ENCODE results near the gene DUSP2. TPM values are rescaled to one million over a fixed set of nuclear protein-coding genes. Genes with fewer than 3 reads are reported as not detected.

DUSP2 gene
- total and polyA plus RNA-seq, 4 donors = 5.2 to 10.7 (median 7.9) TPM

DNA sequence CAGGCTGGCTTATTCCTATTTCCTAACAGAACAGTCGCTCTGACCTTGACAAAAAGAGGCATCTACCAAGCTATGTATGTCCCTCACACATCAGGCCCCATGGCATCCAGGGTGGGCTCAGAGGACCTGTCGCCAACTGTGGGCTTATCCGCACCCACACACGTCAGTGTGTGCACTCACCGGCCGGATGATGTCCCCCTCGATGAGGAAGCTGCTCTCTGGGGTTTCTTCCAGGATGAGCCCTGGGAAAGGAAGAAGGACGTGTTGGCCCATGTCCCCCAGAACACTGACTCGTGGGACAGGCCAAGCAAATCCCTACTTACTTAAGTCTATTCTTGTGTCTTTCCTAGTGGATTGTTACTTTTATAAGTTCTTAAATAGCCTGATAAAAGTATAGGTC is 10.1 kb downstream of the DUSP2 start:
- peaks cover 2% of the 10 kb centered on the region for H3K36me3 ChIP-seq (ENCODE audit: control insufficient read depth, insufficient read depth, low read length)
- no peak overlapping the region for H3K27ac ChIP-seq (ENCODE audit: low read depth, low read length)
- 71% methylated on average over 7 of the region's 9 CpGs for WGBS (ENCODE audit: insufficient coverage)
- H3K4me1 ChIP-seq (ENCODE audit: control insufficient read depth, insufficient read depth, low read length) = no peaks in the 10 kb centered on the region
- H3K9me3 ChIP-seq (ENCODE audit: control insufficient read depth, insufficient read depth, low read length) = no peaks in the 10 kb centered on the region
- no peak overlapping the region for H3K4me3 ChIP-seq (ENCODE audit: low read depth, low read length)
- no peaks in the 10 kb centered on the region for H3K27me3 ChIP-seq (ENCODE audit: control insufficient read depth, insufficient read depth, low read length)
- DNase-seq (ENCODE audit: low read depth in 4 of 6, low spot score in 6 of 6) = no peak

- Histone ChIP-seq H3K4me3 (ENCODE audit: low read depth, low read length) (no peak overlapping the region), H3K27ac (ENCODE audit: low read depth, low read length) (no peak overlapping the region), H3K4me1 (ENCODE audit: control insufficient read depth, insufficient read depth, low read length) (no peaks in the 10 kb centered on the region), H3K9me3 (ENCODE audit: control insufficient read depth, insufficient read depth, low read length) (no peaks in the 10 kb centered on the region), H3K27me3 (ENCODE audit: control insufficient read depth, insufficient read depth, low read length) (no peaks in the 10 kb centered on the region), H3K36me3 (ENCODE audit: control insufficient read depth, insufficient read depth, low read length) (peaks cover 6% of the 10 kb centered on the region)
- no peak for DNase-seq (ENCODE audit: low read depth in 4 of 6, low spot score in 6 of 6)
- whole genome bisulfite sequencing (ENCODE audit: insufficient coverage) = 84% methylated on average over 11 of the region's 11 CpGs
Measured at GRCh38 chr2:96134421-96134820, 10.8 kb downstream of the DUSP2 start.

- Histone ChIP-seq H3K27ac (ENCODE audit: low read depth, low read length) (no peak overlapping the region), H3K4me1 (ENCODE audit: control insufficient read depth, insufficient read depth, low read length) (no peaks in the 10 kb centered on the region), H3K36me3 (ENCODE audit: control insufficient read depth, insufficient read depth, low read length) (peaks cover 6% of the 10 kb centered on the region), H3K27me3 (ENCODE audit: control insufficient read depth, insufficient read depth, low read length) (no peaks in the 10 kb centered on the region), H3K4me3 (ENCODE audit: low read depth, low read length) (no peak overlapping the region), H3K9me3 (ENCODE audit: control insufficient read depth, insufficient read depth, low read length) (no peaks in the 10 kb centered on the region)
- 91% methylated on average over 19 of the region's 26 CpGs for WGBS (ENCODE audit: insufficient coverage)
- DNase-seq (ENCODE audit: low read depth in 4 of 6, low spot score in 6 of 6) = no peak
Measured at GRCh38 chr2:96131813-96132745, 13.2 kb downstream of the DUSP2 start.

DNA sequence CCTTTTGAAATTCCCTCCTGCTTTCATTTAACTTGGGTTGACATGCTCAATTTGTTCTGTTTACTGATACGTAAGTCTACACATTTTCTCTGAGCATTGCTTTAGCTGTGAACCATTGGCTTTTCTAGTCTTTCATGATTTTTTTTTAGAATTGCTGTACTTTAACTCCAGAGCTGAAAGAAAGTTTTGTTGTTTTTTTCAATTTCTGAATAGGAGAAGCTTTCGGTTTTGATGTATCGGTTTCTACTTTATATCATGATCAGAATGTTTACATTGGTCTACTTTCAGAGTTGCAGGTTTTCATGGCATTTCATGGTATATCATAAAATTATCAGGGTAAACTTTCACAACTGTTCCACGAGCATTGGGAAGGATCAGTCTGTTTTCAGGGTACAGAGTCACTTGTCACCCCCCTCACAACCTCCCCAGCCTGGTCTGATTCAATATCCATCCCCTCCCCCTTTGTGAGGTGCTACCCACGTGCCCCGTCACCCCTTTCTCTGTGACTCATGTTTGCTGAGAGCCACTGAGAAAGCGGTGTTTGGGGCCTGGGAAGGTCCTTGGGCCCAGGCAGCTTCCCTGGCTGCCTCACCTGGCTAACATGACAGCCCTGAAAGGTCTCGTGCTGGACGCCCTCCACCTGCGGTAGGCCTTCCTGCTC is 14.0 kb downstream of the DUSP2 start:
- Histone ChIP-seq H3K4me1 (ENCODE audit: control insufficient read depth, insufficient read depth, low read length) (no peaks in the 10 kb centered on the region), H3K9me3 (ENCODE audit: control insufficient read depth, insufficient read depth, low read length) (no peaks in the 10 kb centered on the region), H3K4me3 (ENCODE audit: low read depth, low read length) (no peak overlapping the region), H3K27me3 (ENCODE audit: control insufficient read depth, insufficient read depth, low read length) (no peaks in the 10 kb centered on the region), H3K27ac (ENCODE audit: low read depth, low read length) (no peak overlapping the region), H3K36me3 (ENCODE audit: control insufficient read depth, insufficient read depth, low read length) (peaks cover 6% of the 10 kb centered on the region)
- DNase-seq (ENCODE audit: low read depth in 4 of 6, low spot score in 6 of 6) = no peak
- WGBS (ENCODE audit: insufficient coverage) = 83% methylated on average over 7 of the region's 10 CpGs

DNA sequence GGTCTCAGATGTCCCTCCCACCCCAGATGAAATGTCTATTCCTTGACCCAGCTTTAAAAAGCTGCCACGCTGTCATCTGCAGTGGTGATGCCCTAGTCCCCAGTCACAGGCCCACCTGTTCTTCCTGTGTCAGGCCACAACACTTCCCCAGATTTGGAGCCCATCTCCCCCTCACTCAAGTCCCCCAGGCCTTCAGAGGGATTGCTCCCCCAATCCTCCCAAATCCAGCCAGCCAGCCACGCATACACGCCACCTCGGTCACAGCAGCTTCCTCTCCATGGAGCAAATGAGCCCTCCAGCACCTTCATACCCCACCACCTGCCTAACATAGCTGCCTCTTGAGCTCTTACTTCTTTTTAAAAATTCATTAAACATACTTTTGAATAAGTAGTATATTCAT is 14.8 kb downstream of the DUSP2 start:
- H3K27me3 ChIP-seq (ENCODE audit: control insufficient read depth, insufficient read depth, low read length) = no peaks in the 10 kb centered on the region
- no peaks in the 10 kb centered on the region for H3K9me3 ChIP-seq (ENCODE audit: control insufficient read depth, insufficient read depth, low read length)
- no peak for DNase-seq (ENCODE audit: low read depth in 4 of 6, low spot score in 6 of 6)
- no peaks in the 10 kb centered on the region for H3K4me1 ChIP-seq (ENCODE audit: control insufficient read depth, insufficient read depth, low read length)
- no peak overlapping the region for H3K4me3 ChIP-seq (ENCODE audit: low read depth, low read length)
- no peak overlapping the region for H3K27ac ChIP-seq (ENCODE audit: low read depth, low read length)
- H3K36me3 ChIP-seq (ENCODE audit: control insufficient read depth, insufficient read depth, low read length) = peaks cover 6% of the 10 kb centered on the region
- 88% methylated on average over 1 of the region's 4 CpGs for whole genome bisulfite sequencing (ENCODE audit: insufficient coverage)

DNA sequence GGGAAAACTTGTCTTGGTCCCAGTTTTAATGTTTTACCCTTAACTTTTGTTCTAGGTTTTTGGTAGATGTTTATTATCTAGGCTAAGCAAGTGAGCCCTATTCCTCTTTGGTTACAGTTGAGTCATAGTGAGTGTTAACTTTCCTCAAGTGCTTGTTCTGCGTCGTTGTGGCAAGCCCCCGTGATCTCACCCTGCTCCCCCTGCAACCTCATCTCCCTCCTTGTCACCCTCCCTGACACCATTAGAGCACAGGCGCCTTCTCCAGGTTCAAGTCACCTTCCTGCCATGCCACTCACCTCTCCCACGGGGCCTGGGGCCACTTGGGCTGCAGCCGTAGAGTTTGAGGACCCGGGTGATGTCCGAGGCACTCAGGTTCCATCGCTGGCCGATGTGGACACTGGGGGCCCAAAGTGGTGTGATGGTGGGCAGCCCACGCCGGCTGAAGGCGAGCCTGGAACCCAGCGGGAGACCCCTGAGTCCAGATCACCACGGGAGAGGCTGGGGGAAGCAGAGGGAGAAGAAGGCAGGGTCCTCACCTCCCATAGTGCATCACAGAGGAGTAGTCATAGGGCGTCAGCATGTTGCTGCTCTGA is 15.6 kb downstream of the DUSP2 start:
- DNase-seq (ENCODE audit: low read depth in 4 of 6, low spot score in 6 of 6) = no peak
- H3K27me3 ChIP-seq (ENCODE audit: control insufficient read depth, insufficient read depth, low read length) = no peaks in the 10 kb centered on the region
- no peaks in the 10 kb centered on the region for H3K4me1 ChIP-seq (ENCODE audit: control insufficient read depth, insufficient read depth, low read length)
- no peaks in the 10 kb centered on the region for H3K9me3 ChIP-seq (ENCODE audit: control insufficient read depth, insufficient read depth, low read length)
- H3K27ac ChIP-seq (ENCODE audit: low read depth, low read length) = no peak overlapping the region
- no peak overlapping the region for H3K4me3 ChIP-seq (ENCODE audit: low read depth, low read length)
- H3K36me3 ChIP-seq (ENCODE audit: control insufficient read depth, insufficient read depth, low read length) = peaks cover 6% of the 10 kb centered on the region
- WGBS (ENCODE audit: insufficient coverage) = 77% methylated on average over 13 of the region's 16 CpGs

- Histone ChIP-seq H3K27ac (ENCODE audit: low read depth, low read length) (no peak overlapping the region), H3K27me3 (ENCODE audit: control insufficient read depth, insufficient read depth, low read length) (no peaks in the 10 kb centered on the region), H3K9me3 (ENCODE audit: control insufficient read depth, insufficient read depth, low read length) (no peaks in the 10 kb centered on the region), H3K4me3 (ENCODE audit: low read depth, low read length) (no peak overlapping the region), H3K4me1 (ENCODE audit: control insufficient read depth, insufficient read depth, low read length) (no peaks in the 10 kb centered on the region), H3K36me3 (ENCODE audit: control insufficient read depth, insufficient read depth, low read length) (peaks cover 6% of the 10 kb centered on the region)
- no peak for DNase-seq (ENCODE audit: low read depth in 4 of 6, low spot score in 6 of 6)
- 33% methylated on average over 1 of the region's 6 CpGs for WGBS (ENCODE audit: insufficient coverage)
Measured at GRCh38 chr2:96128456-96128855, 16.8 kb downstream of the DUSP2 start.

DNA sequence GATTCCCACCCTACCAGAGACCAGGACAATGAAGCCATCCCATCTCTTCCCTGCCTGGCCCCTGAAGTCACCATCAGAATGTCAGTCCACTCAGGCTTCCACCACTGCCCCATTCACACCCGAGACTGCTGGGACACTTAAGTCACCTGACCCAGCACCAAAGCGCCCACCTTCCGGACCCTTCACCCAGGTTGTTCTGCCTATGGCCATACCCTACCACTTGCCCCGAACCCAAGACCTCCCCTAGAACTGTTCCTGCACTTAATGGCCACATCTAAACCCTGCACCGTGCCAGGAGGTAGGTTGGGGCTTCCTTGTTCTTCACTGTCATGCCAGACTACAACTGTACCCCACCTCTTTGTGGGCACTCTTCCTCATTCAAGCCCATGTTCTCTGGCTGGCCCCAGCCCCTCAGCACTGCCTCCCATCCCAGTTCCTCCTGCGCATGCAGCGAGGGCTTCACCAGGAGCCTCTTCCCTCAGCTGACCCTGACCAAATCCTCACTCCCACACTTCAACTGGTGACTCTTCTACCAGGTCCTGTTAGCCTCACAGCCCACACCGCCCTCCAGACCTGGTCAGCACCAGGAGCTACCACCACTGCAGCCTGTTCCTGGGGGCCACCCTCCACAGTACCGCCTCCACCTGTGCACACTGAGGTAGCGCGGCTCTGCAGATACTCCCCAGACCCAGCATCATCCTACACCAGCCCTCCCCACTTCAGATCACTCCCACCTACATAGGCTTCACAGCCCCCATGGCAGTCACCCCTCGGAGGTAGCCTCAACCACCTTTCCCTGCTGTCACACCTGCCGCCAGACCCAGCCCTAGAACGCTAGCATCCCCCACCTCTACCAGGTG is 20.6 kb downstream of the DUSP2 start:
- H3K36me3 ChIP-seq (ENCODE audit: control insufficient read depth, insufficient read depth, low read length) = peaks cover 3% of the 10 kb centered on the region
- no peaks in the 10 kb centered on the region for H3K4me1 ChIP-seq (ENCODE audit: control insufficient read depth, insufficient read depth, low read length)
- H3K4me3 ChIP-seq (ENCODE audit: low read depth, low read length) = no peak overlapping the region
- no peak overlapping the region for H3K27ac ChIP-seq (ENCODE audit: low read depth, low read length)
- H3K27me3 ChIP-seq (ENCODE audit: control insufficient read depth, insufficient read depth, low read length) = peaks cover 15% of the 10 kb centered on the region
- DNase-seq (ENCODE audit: low read depth in 4 of 6, low spot score in 6 of 6) = no peak
- WGBS (ENCODE audit: insufficient coverage) = 95% methylated on average over 14 of the region's 14 CpGs
- H3K9me3 ChIP-seq (ENCODE audit: control insufficient read depth, insufficient read depth, low read length) = no peaks in the 10 kb centered on the region

DNA sequence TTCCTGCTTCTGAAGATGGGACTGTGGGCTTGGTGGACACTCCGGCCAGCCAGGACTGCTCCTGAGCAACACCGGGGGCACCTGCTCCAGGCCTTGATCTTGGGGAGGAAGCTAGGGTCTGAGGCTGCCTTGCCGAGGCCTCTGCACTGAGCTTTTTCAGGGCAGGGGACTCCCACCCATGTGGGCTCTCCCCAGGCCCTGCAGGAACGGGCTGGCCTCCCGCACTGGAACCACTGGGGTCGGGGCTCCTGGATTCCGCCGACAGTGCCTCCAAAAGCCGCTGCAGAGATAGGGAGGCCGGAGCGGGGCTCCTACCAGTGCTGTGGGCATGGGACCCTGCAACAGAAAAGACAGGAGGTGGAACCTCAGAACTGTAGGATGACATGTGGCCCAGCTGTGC is 21.3 kb downstream of the DUSP2 start:
- Histone ChIP-seq H3K4me1 (ENCODE audit: control insufficient read depth, insufficient read depth, low read length) (no peaks in the 10 kb centered on the region), H3K9me3 (ENCODE audit: control insufficient read depth, insufficient read depth, low read length) (no peaks in the 10 kb centered on the region), H3K27me3 (ENCODE audit: control insufficient read depth, insufficient read depth, low read length) (peaks cover 19% of the 10 kb centered on the region), H3K4me3 (ENCODE audit: low read depth, low read length) (no peak overlapping the region), H3K36me3 (ENCODE audit: control insufficient read depth, insufficient read depth, low read length) (peaks cover 2% of the 10 kb centered on the region), H3K27ac (ENCODE audit: low read depth, low read length) (no peak overlapping the region)
- DNase-seq (ENCODE audit: low read depth in 4 of 6, low spot score in 6 of 6) = no peak
- 95% methylated on average over 11 of the region's 11 CpGs for WGBS (ENCODE audit: insufficient coverage)
